SK-N-SH (cell line): Measurements from ENCODE around the gene DOK3. TPM values are rescaled to one million over a fixed set of nuclear protein-coding genes. Genes with fewer than 3 reads are reported as not detected.

Experiments used
- CTCF ChIA-PET: fragments of 300-600, 350-600 bp; formaldehyde crosslinking; extraction: SDS; loops from one replicate; lab custom pipeline; 2021; lab: Yijun Ruan, JAX
- POLR2A ChIA-PET: fragments of 350-600 bp; sonication (Branson Sonifier 250); formaldehyde crosslinking; extraction: SDS; loops from one replicate; lab custom pipeline; 2020; ENCODE audit warnings: antibody characterized with exemption, inconsistent platforms; lab: Yijun Ruan, JAX
- DNase-seq: peaks from one replicate; pipeline ENCODE4 v3.0.0; 2012
- H2AFZ ChIP-seq: fragments of 200-600 bp; sonication (generic); 2 replicates; pipeline ENCODE4 v1.8.1; 2016; ENCODE audit warnings: antibody characterized with exemption, mild to moderate bottlenecking, low read depth
- H3F3A ChIP-seq: fragments of 200-600 bp; sonication (generic); replicated peaks from 2 replicates; pipeline ENCODE3; 2016; ENCODE audit warnings: antibody characterized with exemption, mild to moderate bottlenecking; ENCODE audit not compliant: insufficient read depth
- H3K27ac ChIP-seq, 2 experiments: fragments of 200-500 bp in 1 of 2; fragments of 200-600 bp in 1 of 2; sonication (Bioruptor generic) in 1 of 2; sonication (generic), shearing (Covaris generic) in 1 of 2; 2 replicates each; pipeline versions ENCODE4 v1.5.1 to v1.6.1; 2014 to 2016; ENCODE audit warnings: low read depth in 2 of 2, inconsistent platforms in 1 of 2, low read length in 1 of 2, mild to moderate bottlenecking in 1 of 2, mixed read lengths in 1 of 2
- H3K27me3 ChIP-seq: fragments of 200-600 bp; sonication (generic), shearing (Covaris generic); 2 replicates; pipeline ENCODE4 v1.6.1; 2016; ENCODE audit warnings: mixed run types; ENCODE audit not compliant: insufficient read depth
- H3K36me3 ChIP-seq, 2 experiments: fragments of 200-500 bp in 1 of 2; fragments of 200-600 bp in 1 of 2; sonication (Bioruptor generic) in 1 of 2; sonication (generic) in 1 of 2; replicated peaks in 1 of 2; 2 replicates each; pipeline versions ENCODE3 to v1.5.1; 2014 to 2016; ENCODE audit warnings: low read length in 1 of 2, mild to moderate bottlenecking in 1 of 2; ENCODE audit not compliant: insufficient read depth in 2 of 2, control insufficient read depth in 1 of 2
- H3K4me1 ChIP-seq, 2 experiments: fragments of 200-500 bp in 1 of 2; fragments of 200-600 bp in 1 of 2; sonication (Bioruptor generic) in 1 of 2; sonication (generic), shearing (Covaris generic) in 1 of 2; 2 replicates each; pipeline versions ENCODE4 v1.5.1 to v1.6.1; 2014 to 2016; ENCODE audit warnings: low read depth in 1 of 2, low read length in 1 of 2, mixed run types in 1 of 2; ENCODE audit not compliant: insufficient read depth in 2 of 2, control insufficient read depth in 1 of 2
- H3K4me2 ChIP-seq: fragments of 200-600 bp; sonication (generic), shearing (Covaris generic); 2 replicates; pipeline ENCODE4 v1.6.1; 2017; ENCODE audit warnings: mixed run types
- H3K4me3 ChIP-seq, 2 experiments: fragments of 200-500 bp in 1 of 2; fragments of 200-600 bp in 1 of 2; sonication (Bioruptor generic) in 1 of 2; sonication (generic), shearing (Covaris generic) in 1 of 2; 2 replicates each; pipeline versions ENCODE4 v1.5.1 to v1.8.1; 2014 to 2016; ENCODE audit warnings: low read depth in 2 of 2, inconsistent platforms in 1 of 2, low read length in 1 of 2, mild to moderate bottlenecking in 1 of 2, mixed read lengths in 1 of 2, moderate library complexity in 1 of 2
- H3K79me2 ChIP-seq: fragments of 200-600 bp; sonication (generic); 2 replicates; pipeline ENCODE4 v1.8.1; 2017; ENCODE audit warnings: mild to moderate bottlenecking; ENCODE audit not compliant: insufficient read depth
- H3K9ac ChIP-seq: fragments of 200-600 bp; sonication (generic); 2 replicates; pipeline ENCODE4 v1.6.1; 2017; ENCODE audit warnings: mixed run types
- H3K9me2 ChIP-seq: fragments of 200-600 bp; sonication (generic); 2 replicates; pipeline ENCODE4 v1.6.1; 2017; ENCODE audit warnings: mixed run types
- H3K9me3 ChIP-seq: fragments of 200-600 bp; sonication (generic); 2 replicates; pipeline ENCODE4 v1.6.1; 2017; ENCODE audit warnings: mixed run types, mild to moderate bottlenecking, moderate library complexity
- H4K20me1 ChIP-seq: fragments of 200-600 bp; sonication (generic); 2 replicates; pipeline ENCODE4 v1.6.1; 2017; ENCODE audit warnings: mild to moderate bottlenecking, mixed run types; ENCODE audit not compliant: insufficient read depth
- CTCF ChIP-seq: fragments of 200-600 bp; sonication (generic); IDR thresholded peaks from 2 replicates; pipeline ENCODE4 v1.6.1; 2017; ENCODE audit warnings: antibody characterized with exemption, mild to moderate bottlenecking, moderate library complexity
- ELF1 ChIP-seq: IDR thresholded peaks from 2 replicates; pipeline ENCODE4 v1.4.0; 2012
- EP300 ChIP-seq, 2 experiments: IDR thresholded peaks; 2 replicates each; pipeline versions ENCODE4 v1.4.0 to v1.6.1; 2012; ENCODE audit warnings: borderline replicate concordance in 1 of 2, low read depth in 1 of 2, low read length in 1 of 2
- FOXM1 ChIP-seq: IDR thresholded peaks from 2 replicates; pipeline ENCODE4 v1.4.0; 2012; ENCODE audit warnings: low read depth, mild to moderate bottlenecking
- MAX ChIP-seq: IDR thresholded peaks from 2 replicates; pipeline ENCODE4 v1.4.0; 2012; ENCODE audit warnings: low read depth
- MEF2A ChIP-seq: IDR thresholded peaks from 2 replicates; pipeline ENCODE4 v1.4.0; 2012; ENCODE audit warnings: low read depth, borderline replicate concordance
- SMC3 ChIP-seq: IDR thresholded peaks from 2 replicates; pipeline ENCODE4 v1.6.1; 2012; ENCODE audit warnings: low read depth, low read length, improper control_type of control experiment
- TEAD4 ChIP-seq: IDR thresholded peaks from 2 replicates; pipeline ENCODE4 v1.4.0; 2012; ENCODE audit warnings: mild to moderate bottlenecking, borderline replicate concordance; ENCODE audit not compliant: insufficient read depth
- WGBS: methylation state at CpG from one replicate; pipeline ENCODE4 v1.1.6; 2017; ENCODE audit warnings: low lambda C conversion rate; 5-methylcytosine and 5-hydroxymethylcytosine counted together
- polyA plus RNA-seq, 3 experiments: library from polyadenylated mRNA; depleted of rRNA; stranded (reverse); fragments of >200 nt; gene quantifications; 2 replicates each; pipeline ENCODE4 v1.2.3, GENCODE V29; 2012
- TF ChIP-seq, protein P1 (sequence below): IDR thresholded peaks from 2 replicates; pipeline ENCODE4; 2012
- TF ChIP-seq, protein P2 (sequence below): IDR thresholded peaks from 2 replicates; pipeline ENCODE4 v1.6.1; 2012; ENCODE audit warnings: mild to moderate bottlenecking, low read depth, low read length, moderate library complexity

The DOK3 gene
- polyA plus RNA-seq, 1 of the 3 experiments (the other 2 are of a cell fraction) = 2.2 TPM

DNA sequence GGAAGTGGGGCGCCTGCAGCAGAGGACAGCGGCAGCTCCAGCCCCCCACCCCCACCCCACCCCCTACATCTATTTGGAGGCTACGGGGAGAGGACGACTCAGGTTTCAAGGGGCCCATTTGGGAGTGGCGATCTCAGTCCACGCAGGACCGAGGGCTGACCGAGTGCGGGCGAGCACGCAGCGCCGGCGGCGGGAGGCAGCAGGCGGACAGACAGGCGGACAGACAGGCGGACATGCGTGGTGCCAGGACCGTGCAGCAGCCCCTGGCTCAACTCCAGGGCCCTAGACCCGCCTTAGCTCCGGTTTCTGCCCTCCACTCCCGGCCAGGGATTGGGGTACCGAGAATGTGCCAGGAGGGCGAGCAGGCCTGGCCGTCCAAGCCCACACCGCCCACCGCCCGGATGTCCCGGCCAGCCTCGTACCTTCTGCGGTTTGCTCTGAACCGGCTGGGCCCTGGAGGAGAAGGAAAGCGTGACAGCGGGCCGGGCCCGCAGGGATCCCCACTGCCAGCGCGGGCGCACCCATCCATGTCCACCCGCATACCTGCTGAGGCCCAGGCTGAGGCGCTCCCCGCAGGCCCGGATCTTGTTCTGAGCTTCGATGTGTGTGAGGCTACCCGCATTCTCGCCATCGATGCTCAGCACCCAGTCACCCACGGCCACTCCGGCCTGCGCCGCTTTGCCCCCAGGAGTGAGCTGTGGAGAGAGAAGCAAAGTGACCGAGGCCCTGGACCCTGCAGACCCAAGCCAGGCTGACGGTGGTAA is 17.5 kb downstream of the DOK3 start:
- Histone ChIP-seq H3K4me3 (no peak overlapping the region), H2AFZ (no peak overlapping the region), H3K27ac (no peak overlapping the region; a peak in 1 of 4 replicates), H3K4me1 (peaks cover 33 to 40% of the 10 kb centered on the region in 2 experiments; a peak in 3 of 4 replicates), H3K9me3 (no peaks in the 10 kb centered on the region), H3K9me2 (no peaks in the 10 kb centered on the region), H3K36me3 (peaks cover 44 to 55% of the 10 kb centered on the region in 2 experiments), H3K4me2 (no peak overlapping the region), H3K79me2 (peaks cover 69% of the 10 kb centered on the region), H3F3A (peaks cover 31% of the 10 kb centered on the region), H4K20me1 (peaks cover 85% of the 10 kb centered on the region), H3K27me3 (no peaks in the 10 kb centered on the region), H3K9ac (no peak overlapping the region)
- WGBS = 97% methylated on average over 41 of the region's 54 CpGs
- TF ChIP-seq FOXM1 = no peak
- TF ChIP-seq, protein P1, sequence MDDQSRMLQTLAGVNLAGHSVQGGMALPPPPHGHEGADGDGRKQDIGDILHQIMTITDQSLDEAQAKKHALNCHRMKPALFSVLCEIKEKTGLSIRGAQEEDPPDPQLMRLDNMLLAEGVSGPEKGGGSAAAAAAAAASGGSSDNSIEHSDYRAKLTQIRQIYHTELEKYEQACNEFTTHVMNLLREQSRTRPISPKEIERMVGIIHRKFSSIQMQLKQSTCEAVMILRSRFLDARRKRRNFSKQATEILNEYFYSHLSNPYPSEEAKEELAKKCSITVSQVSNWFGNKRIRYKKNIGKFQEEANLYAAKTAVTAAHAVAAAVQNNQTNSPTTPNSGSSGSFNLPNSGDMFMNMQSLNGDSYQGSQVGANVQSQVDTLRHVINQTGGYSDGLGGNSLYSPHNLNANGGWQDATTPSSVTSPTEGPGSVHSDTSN = no peak
- TF ChIP-seq, protein P2, sequence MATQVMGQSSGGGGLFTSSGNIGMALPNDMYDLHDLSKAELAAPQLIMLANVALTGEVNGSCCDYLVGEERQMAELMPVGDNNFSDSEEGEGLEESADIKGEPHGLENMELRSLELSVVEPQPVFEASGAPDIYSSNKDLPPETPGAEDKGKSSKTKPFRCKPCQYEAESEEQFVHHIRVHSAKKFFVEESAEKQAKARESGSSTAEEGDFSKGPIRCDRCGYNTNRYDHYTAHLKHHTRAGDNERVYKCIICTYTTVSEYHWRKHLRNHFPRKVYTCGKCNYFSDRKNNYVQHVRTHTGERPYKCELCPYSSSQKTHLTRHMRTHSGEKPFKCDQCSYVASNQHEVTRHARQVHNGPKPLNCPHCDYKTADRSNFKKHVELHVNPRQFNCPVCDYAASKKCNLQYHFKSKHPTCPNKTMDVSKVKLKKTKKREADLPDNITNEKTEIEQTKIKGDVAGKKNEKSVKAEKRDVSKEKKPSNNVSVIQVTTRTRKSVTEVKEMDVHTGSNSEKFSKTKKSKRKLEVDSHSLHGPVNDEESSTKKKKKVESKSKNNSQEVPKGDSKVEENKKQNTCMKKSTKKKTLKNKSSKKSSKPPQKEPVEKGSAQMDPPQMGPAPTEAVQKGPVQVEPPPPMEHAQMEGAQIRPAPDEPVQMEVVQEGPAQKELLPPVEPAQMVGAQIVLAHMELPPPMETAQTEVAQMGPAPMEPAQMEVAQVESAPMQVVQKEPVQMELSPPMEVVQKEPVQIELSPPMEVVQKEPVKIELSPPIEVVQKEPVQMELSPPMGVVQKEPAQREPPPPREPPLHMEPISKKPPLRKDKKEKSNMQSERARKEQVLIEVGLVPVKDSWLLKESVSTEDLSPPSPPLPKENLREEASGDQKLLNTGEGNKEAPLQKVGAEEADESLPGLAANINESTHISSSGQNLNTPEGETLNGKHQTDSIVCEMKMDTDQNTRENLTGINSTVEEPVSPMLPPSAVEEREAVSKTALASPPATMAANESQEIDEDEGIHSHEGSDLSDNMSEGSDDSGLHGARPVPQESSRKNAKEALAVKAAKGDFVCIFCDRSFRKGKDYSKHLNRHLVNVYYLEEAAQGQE = no peak
- TF ChIP-seq TEAD4 = no peak
- no peak for TF ChIP-seq ELF1
- ChIA-PET POLR2A (interaction anchor here (5.9 to 6.7 kb wide), 2 partner anchors 14 to 21 kb away, joined by 39 to 43 read pairs; no protein-coding TSS in a partner anchor), CTCF (interaction anchor here (0.9 to 15.9 kb wide), 9 partner anchors 9 to 104 kb away, joined by 3 to 228 read pairs (median 4); partner anchors contain the start of genes DBN1 and PRR7)
- no peak for DNase-seq

GRCh38 chr5:177491429-177491945 is 18.1 kb downstream of the DOK3 start:
- no peak overlapping the region for H3K9ac ChIP-seq
- ChIA-PET POLR2A (no interaction called here), CTCF (interaction anchor here (1.0 to 8.4 kb wide), 4 partner anchors 9 to 101 kb away, joined by 3 to 201 read pairs (median 8); partner anchors contain the start of gene DBN1)
- H2AFZ ChIP-seq = no peak overlapping the region
- peaks cover 65% of the 10 kb centered on the region for H3K79me2 ChIP-seq
- H3K4me3 ChIP-seq = peak overlapping the region in 1 of 2 experiments; percentile 56; a peak in 1 of 4 replicates
- no peaks in the 10 kb centered on the region for H3K9me2 ChIP-seq
- peaks cover 88% of the 10 kb centered on the region for H4K20me1 ChIP-seq
- no peaks in the 10 kb centered on the region for H3K27me3 ChIP-seq
- H3K27ac ChIP-seq = 0 out of 4 replicates have a peak overlapping the region, but pooled peaks of 1 of the 2 experiments have one; percentile 15
- H3K4me2 ChIP-seq = no peak overlapping the region
- WGBS = 69% methylated on average over 4 of the region's 43 CpGs
- peak; percentile 91 for DNase-seq
- H3K36me3 ChIP-seq = peaks cover 51 to 56% of the 10 kb centered on the region in 2 experiments
- peaks cover 33 to 39% of the 10 kb centered on the region in 2 experiments; a peak in 3 of 4 replicates for H3K4me1 ChIP-seq
- H3F3A ChIP-seq = peaks cover 33% of the 10 kb centered on the region
- H3K9me3 ChIP-seq = no peaks in the 10 kb centered on the region
- TF ChIP-seq MEF2A (no peak), CTCF (peak; percentile 64), EP300 (IDR thresholded peaks at IDR 0.05; ENCODE audit: borderline replicate concordance in 1 of 2, low read depth in 1 of 2, low read length in 1 of 2) (no peak), MAX (no peak), SMC3 (no peak)
